DMS153 (cell line): ENCODE results near the gene TUBB.
"Not testable (repeated sequence)": the region's sequence is repeated elsewhere in the genome, so short reads cannot be mapped to it uniquely, and the experiment has no call there.

Source experiments
- DNase-seq: peaks from one replicate; lab custom pipeline; 2025; lab: John Stamatoyannopoulos, UW

TUBB gene

DNA sequence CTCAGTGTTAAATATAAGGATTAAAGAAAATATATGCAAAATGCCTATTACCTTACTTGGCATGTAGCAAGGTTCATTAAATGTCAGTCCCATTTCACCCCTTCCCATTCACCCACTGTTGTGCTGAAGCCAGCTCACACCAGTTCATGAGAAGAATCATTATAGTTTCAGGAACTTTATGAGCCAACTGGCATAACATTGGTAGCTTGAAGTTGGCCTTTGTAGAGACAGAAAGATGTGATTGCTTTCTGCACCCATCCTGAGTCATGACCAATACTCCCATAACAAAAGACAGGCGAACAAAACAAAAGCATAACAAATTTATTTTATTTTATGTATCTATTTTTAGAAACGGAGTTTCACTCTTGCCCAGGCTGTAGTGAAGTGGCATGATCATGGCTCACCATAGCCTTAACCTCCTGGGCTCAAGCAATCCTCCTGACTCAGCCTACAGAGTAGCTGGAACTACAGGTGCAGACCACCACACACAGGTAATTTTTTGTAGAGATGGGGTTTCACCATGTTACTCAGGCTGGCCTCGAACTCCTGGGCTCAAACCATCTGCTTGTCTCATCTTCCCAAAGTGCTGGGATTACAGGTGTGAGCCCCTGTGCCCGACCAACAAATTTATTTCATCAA, 41.8 kb downstream of the TUBB start:
- no peak for DNase-seq

- DNase-seq = no peak
These were observed 43.0 kb downstream of the TUBB start for GRCh38 chr6:30763155-30763617.

- DNase-seq = no peak
These were observed 43.7 kb downstream of the TUBB start for GRCh38 chr6:30763618-30764489.

DNA sequence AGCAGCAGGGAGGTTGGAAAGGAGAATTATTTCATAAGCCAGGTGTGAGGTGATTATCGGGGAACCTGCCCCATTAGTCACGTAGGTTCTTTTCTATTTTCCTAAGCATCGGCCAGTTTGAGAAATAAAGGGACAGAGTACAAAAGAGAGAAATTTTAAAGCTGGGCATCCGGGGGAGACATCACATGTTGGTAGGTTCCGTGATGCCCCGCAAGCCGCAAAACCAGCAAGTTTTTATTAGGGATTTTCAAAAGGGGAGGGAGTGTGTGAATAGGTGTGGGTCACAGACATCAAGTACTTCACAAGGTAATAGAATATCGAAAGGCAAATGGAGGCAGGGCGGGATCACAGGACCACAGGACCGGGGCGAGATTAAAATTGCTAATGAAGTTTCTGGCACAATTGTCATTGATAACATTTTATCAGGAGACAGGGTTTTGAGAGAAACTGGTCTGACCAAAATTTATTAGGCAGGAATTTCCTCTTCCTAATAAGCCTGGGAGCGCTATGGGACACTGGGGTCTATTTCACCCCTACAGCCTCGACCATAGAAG, 44.4 kb downstream of the TUBB start:
- not testable (repeated sequence) for DNase-seq

- not testable (repeated sequence) for DNase-seq
These were observed 45.3 kb downstream of the TUBB start for GRCh38 chr6:30765495-30765894.

GRCh38 chr6:30766461-30767157, 46.5 kb downstream of the TUBB start:
- no peak for DNase-seq

- DNase-seq = no peak
These were observed 47.2 kb downstream of the TUBB start for GRCh38 chr6:30767158-30767943.

- no peak for DNase-seq
These were observed 47.8 kb downstream of the TUBB start for GRCh38 chr6:30767944-30768301.

DNA sequence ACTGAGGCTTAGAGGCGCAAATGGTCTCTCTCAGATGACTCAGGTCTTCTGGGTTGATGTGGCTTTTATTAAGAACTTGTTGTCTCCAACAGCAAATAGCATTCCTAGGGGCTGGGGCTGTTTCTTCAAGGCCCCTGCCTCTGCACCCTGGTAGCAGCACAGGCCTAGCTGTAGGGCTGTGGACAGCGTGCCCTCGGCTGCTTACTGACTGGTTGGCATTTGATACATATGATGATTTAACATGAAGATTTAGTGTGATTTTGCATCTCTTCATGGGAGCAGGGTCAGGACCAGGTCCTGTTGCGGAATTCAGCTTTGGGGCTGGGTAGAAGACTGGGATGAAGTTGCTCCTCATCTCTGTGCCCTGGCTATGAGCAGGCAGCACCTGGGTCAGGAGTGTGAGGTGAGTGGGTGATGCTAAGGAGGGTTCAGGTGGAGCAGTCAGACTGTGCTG, 48.5 kb downstream of the TUBB start:
- no peak for DNase-seq

- DNase-seq = no peak
These were observed 49.1 kb downstream of the TUBB start for GRCh38 chr6:30769088-30769852.

DNA sequence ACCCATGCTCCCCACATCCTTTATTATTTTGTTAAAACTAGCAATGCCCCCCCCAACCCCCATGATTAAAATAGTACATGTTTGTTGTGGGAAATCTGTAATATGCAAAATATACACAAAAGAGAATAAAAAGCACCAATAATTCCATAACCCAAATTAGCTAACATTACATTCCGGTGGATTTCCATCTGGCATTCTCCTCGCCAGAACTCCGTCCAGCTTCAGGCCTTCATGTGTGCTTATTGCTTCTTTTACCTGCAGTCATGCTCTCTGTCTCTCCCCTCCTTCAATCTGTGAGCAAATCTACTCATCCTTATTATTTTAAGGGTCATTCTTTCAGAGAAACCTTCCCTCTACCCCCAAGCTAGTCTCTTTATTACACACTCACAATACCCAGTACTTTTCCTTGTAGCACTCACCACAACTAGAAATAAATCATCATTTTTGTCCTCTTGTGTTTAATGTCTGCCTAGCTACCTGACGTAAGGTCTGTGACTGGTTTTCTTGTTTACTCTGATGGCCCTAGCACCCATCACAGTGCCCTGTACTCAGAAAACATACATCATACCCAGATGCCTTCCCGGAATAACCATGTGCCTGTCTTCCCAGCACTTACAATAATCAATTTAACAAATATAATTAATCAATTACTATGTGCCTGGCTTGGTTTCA, 49.8 kb downstream of the TUBB start:
- DNase-seq = no peak

GRCh38 chr6:30770592-30770991, 50.4 kb downstream of the TUBB start:
- no peak for DNase-seq

DNA sequence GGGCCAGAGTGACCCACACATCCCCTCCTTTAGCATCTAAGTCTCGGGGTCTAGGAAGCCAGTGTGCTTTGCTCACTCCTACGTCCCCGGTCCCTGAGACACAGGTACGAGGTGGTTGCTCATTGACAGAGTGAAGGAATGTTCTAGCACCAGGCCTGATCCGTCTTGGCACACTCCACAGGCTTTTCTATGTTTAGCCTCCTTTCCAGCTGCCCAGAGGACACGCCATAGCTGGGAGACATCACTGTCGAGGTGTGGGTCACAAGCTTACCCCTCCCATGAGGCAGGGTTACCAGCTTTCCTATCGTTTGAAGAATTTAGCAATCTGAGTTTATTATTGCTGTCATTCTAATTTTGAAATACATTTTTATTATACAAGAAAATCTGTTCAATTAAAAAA, 54.5 kb downstream of the TUBB start:
- no peak for DNase-seq
